Psoas muscle (tissue), 8 donors: ENCODE measurements around the gene LPP. TPM values are rescaled to one million over a fixed set of nuclear protein-coding genes. Genes with fewer than 3 reads are reported as not detected.

Experiments
- ATAC-seq, 4 donors: fragments of 200-7000 bp; cut with Tn5 transposase; one replicate each; pipeline ENCODE4 v1.9.1; 2020; ENCODE audit warnings: moderate library complexity in 3 of 4, mild to moderate bottlenecking in 2 of 4
- DNase-seq, 2 donors: peaks; one replicate each; pipeline ENCODE4 v3.0.0-alpha.2; 2020
- H3K27ac ChIP-seq: fragments of 200-600 bp; one replicate; pipeline ENCODE4 v1.8.0; 2022
- H3K27me3 ChIP-seq, 3 donors: fragments of 200-600 bp in 1 of 3; one replicate each; pipeline versions ENCODE4 v1.6.1 to v1.8.0; 2013 to 2022; ENCODE audit warnings: low read length in 2 of 3, mild to moderate bottlenecking in 2 of 3, moderate library complexity in 1 of 3; ENCODE audit not compliant: insufficient read depth in 3 of 3
- H3K36me3 ChIP-seq, 2 donors: fragments of 200-600 bp in 1 of 2; one replicate each; pipeline versions ENCODE4 v1.6.1 to v1.8.0; 2013 to 2022; ENCODE audit warnings: low read depth in 1 of 2, mild to moderate bottlenecking in 1 of 2, moderate library complexity in 1 of 2; ENCODE audit not compliant: insufficient read depth in 1 of 2
- H3K4me1 ChIP-seq: fragments of 200-600 bp; one replicate; pipeline ENCODE4 v1.8.0; 2022
- H3K4me3 ChIP-seq: fragments of 200-600 bp; one replicate; pipeline ENCODE4 v1.8.0; 2022; ENCODE audit warnings: mild to moderate bottlenecking
- H3K9me3 ChIP-seq: fragments of 200-600 bp; one replicate; pipeline ENCODE4 v1.8.0; 2022
- CTCF ChIP-seq: fragments of 200-600 bp; IDR thresholded peaks from one replicate; pipeline ENCODE4 v1.8.0; 2022; ENCODE audit warnings: antibody characterized with exemption
- whole genome bisulfite sequencing, 3 donors: extraction: QIAGEN DNeasy Blood & Tissue Kit; methylation state at CpG; one replicate each; pipeline versions ENCODE4 v1.1.6 to v1.1.7; 2013; 5-methylcytosine and 5-hydroxymethylcytosine counted together
- intact Hi-C, 2 donors: fragments of 100-400 bp; cut with DNase I; formaldehyde crosslinking; loops; one replicate each; pipeline versions ENCODE4 v1.11.0 to v1.14.2; 2022
- polyA plus RNA-seq, 3 donors: library from polyadenylated mRNA; stranded (reverse); fragments of 200-250 nt; gene quantifications; one replicate each; pipeline ENCODE4 v1.2.3, GENCODE V29; 2013
- total RNA-seq, 4 donors: library from RNA; stranded (reverse); fragmentation: NEBNext Ultra II Directional in 2 of 4; extraction: Animal tissue kit (Norgen Biotek cat#: 25700) in 2 of 4; gene quantifications; one replicate each; pipeline versions ENCODE4 v1.2.1 to v1.2.4, GENCODE V29; 2021 to 2023
- donor health status: healthy with polysubstance abuse.
- donor health status: DM: no; HTN: no; CAD: no; lungs with moderate emphysema.
- donor health status: Bipolar disorder and iron deficiency.
- donor health status: healthy.
- donor health status: DM: yes; HTN: yes; CAD: no.
- donor health status: DM: no; HTN: no; CAD: no.
- donor health status: DM: no; HTN: no; CAD: no.
- donor health status: DM: yes; HTN: yes; CAD: no.

Gene LPP
- total and polyA plus RNA-seq, 7 donors = 2.6 to 80.3 (median 42.8) TPM

- 40 to 55% (median 52%) methylated on average over 6 of the region's 6 CpGs for WGBS, 3 donors
- no peak overlapping the region for H3K27ac ChIP-seq
- TF ChIP-seq CTCF = peak; percentile 12
- intact Hi-C loops = no loop called here
- no peaks in the 10 kb centered on the region for H3K27me3 ChIP-seq
- no peak overlapping the region for H3K4me3 ChIP-seq
- H3K9me3 ChIP-seq = no peaks in the 10 kb centered on the region
- no peaks in the 10 kb centered on the region for H3K36me3 ChIP-seq
- DNase-seq (peak; percentile 41 to 72), ATAC-seq (peak; percentile 61 to 89 (median 84))
- peaks cover 11% of the 10 kb centered on the region for H3K4me1 ChIP-seq
Observed at GRCh38 chr3:188792793-188793192, 638.8 kb downstream of the LPP start.

GRCh38 chr3:188796122-188796631 lies 642.2 kb downstream of the LPP start:
- DNase-seq (no peak), ATAC-seq (peak in 1 of 4 donors; percentile 36)
- Histone ChIP-seq H3K36me3 (no peaks in the 10 kb centered on the region), H3K9me3 (no peaks in the 10 kb centered on the region), H3K4me3 (no peak overlapping the region), H3K27ac (peak overlapping the region; percentile 33), H3K27me3 (no peaks in the 10 kb centered on the region), H3K4me1 (peaks cover 9% of the 10 kb centered on the region)
- intact Hi-C loops = no loop called here
- no peak for TF ChIP-seq CTCF
- WGBS, 3 donors = 61 to 74% (median 69%) methylated on average over 3 of the region's 3 CpGs

GRCh38 chr3:188797045-188797444 lies 643.1 kb downstream of the LPP start:
- H3K9me3 ChIP-seq = no peaks in the 10 kb centered on the region
- H3K27ac ChIP-seq = no peak overlapping the region
- H3K36me3 ChIP-seq = no peaks in the 10 kb centered on the region
- DNase-seq = no peak
- no peak overlapping the region for H3K4me3 ChIP-seq
- WGBS, 3 donors = 42 to 60% (median 49%) methylated on average over 3 of the region's 3 CpGs
- H3K27me3 ChIP-seq = no peaks in the 10 kb centered on the region
- H3K4me1 ChIP-seq = peaks cover 15% of the 10 kb centered on the region
- no peak for ATAC-seq
- intact Hi-C loops = no loop called here
- TF ChIP-seq CTCF = no peak

- no peak overlapping the region for H3K4me3 ChIP-seq
- no peaks in the 10 kb centered on the region for H3K36me3 ChIP-seq
- no peak for TF ChIP-seq CTCF
- no peaks in the 10 kb centered on the region for H3K9me3 ChIP-seq
- intact Hi-C loops = no loop called here
- no peak for ATAC-seq
- peaks cover 9% of the 10 kb centered on the region for H3K4me1 ChIP-seq
- no peaks in the 10 kb centered on the region for H3K27me3 ChIP-seq
- DNase-seq = no peak
- 86 to 91% (median 87%) methylated on average over 5 of the region's 5 CpGs for WGBS, 3 donors
- no peak overlapping the region for H3K27ac ChIP-seq
Observed at GRCh38 chr3:188798556-188799145, 644.7 kb downstream of the LPP start.

- DNase-seq (no peak), ATAC-seq (peak; percentile 54 to 94 (median 86))
- Histone ChIP-seq H3K36me3 (no peaks in the 10 kb centered on the region), H3K27me3 (no peaks in the 10 kb centered on the region), H3K9me3 (peaks cover under 1% of the 10 kb centered on the region), H3K4me1 (peaks cover 9% of the 10 kb centered on the region), H3K4me3 (no peak overlapping the region), H3K27ac (no peak overlapping the region)
- intact Hi-C loops = no loop called here
- WGBS, 3 donors = 77 to 83% (median 80%) methylated on average over 4 of the region's 4 CpGs
- TF ChIP-seq CTCF = no peak
Observed at GRCh38 chr3:188801393-188801792, 647.4 kb downstream of the LPP start.
